Activated naive CD4-positive, alpha-beta T cell treated with anti-CD3 and anti-CD28 coated beads, Interleukin-2, amount 10 ng/mL, durations not matched to agents 7 days and 5 days (primary cell): Measurements from ENCODE around the gene GPN2.

ENCODE experiments used
- CTCF ChIA-PET: fragments of 350-600 bp; sonication (Branson Sonifier 250); formaldehyde crosslinking; loops from one replicate; lab custom pipeline; 2021; ENCODE audit warnings: antibody characterized with exemption; lab: Charles Lee
- DNase-seq: peaks from one replicate; pipeline ENCODE4 v3.0.0-alpha.2; 2020
- H3K27ac Mint-ChIP-seq: one replicate; pipeline ENCODE4 v1.8.0; 2021; ENCODE audit warnings: mild to moderate bottlenecking, moderate library complexity, mixed read lengths
- H3K27me3 Mint-ChIP-seq: one replicate; pipeline ENCODE4 v1.8.0; 2021; ENCODE audit warnings: mild to moderate bottlenecking, mixed read lengths
- H3K36me3 Mint-ChIP-seq: one replicate; pipeline ENCODE4 v1.8.0; 2021; ENCODE audit warnings: mixed read lengths
- H3K4me1 Mint-ChIP-seq: one replicate; pipeline ENCODE4 v1.8.0; 2021; ENCODE audit warnings: mixed read lengths
- H3K4me3 Mint-ChIP-seq: one replicate; pipeline ENCODE4 v1.8.0; 2021; ENCODE audit warnings: mild to moderate bottlenecking, moderate library complexity, mixed read lengths
- H3K9me3 Mint-ChIP-seq: one replicate; pipeline ENCODE4 v1.8.0; 2021; ENCODE audit warnings: mixed read lengths

Gene GPN2

DNA sequence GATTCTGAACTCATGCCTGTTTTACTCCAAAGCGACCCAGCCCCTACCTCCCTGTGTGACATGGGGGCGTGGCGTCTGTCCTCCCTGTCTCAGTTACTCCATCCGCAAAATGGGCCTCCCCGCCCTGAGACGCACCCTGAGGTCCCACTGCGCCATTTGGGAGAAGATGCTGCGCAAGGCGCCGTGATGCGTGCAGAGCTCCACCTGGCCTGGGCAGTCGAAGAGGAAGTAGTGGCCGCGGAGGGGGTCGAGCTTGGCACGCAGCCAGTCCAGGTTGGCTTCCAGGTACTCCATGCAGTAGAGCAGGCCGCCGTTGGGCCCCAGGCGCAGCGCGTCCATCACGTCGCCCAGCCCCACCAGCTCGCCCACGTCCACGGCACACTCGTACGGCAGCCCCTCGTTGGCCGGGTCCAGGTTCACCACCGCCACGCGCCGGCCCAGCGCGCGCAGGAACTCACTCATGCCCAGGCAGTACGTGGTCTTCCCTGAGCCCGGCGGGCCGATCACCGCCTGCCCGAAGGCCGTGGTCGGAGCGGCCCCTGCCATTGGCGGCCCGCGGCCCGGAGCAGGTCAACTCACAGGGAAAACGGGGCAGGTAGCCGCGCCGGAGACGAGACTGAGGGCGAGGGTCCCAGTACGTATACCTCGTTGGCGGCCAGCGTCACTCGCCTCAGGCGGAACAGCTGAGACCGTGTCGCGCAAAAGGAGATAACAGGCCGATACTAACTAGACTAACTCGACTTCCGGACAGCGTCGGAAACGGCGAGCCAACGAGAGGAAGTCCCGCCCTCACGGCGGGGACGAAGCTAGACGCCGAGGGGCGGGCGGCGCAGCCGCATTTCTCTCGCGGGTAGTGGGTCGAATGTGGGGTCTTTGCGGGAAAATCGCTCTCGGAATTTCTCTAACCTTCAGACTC, at the start of gene GPN2:
TSS of gene GPN2 (minus strand) at position 733 of the 916 bp plus-strand sequence. CDS start at position 546, 187 bp downstream.
- H3K4me3 Mint-ChIP-seq: peak within 1 kb of the TSS; percentile 96
- no peaks in the 10 kb centered on the region for H3K9me3 Mint-ChIP-seq
- H3K36me3 Mint-ChIP-seq: peaks cover 58% of the 10 kb centered on the region
- no peaks in the 10 kb centered on the region for H3K27me3 Mint-ChIP-seq
- CTCF ChIA-PET: interaction anchor here (0.7 to 2.3 kb wide), 8 partner anchors 9 to 80 kb away, joined by 3 to 8 read pairs (median 4); partner anchors contain the start of gene GPATCH3
- H3K27ac Mint-ChIP-seq: peak within 1 kb of the TSS; percentile 93
- peaks cover 36% of the 10 kb centered on the region for H3K4me1 Mint-ChIP-seq
- DNase-seq: peak; percentile 88

GRCh38 chr1:26938659-26939025, 48.6 kb upstream of the GPN2 start:
- H3K9me3 Mint-ChIP-seq: no peaks in the 10 kb centered on the region
- no peaks in the 10 kb centered on the region for H3K27me3 Mint-ChIP-seq
- peaks cover 22% of the 10 kb centered on the region for H3K36me3 Mint-ChIP-seq
- H3K27ac Mint-ChIP-seq: peak overlapping the region; percentile 33
- H3K4me1 Mint-ChIP-seq: no peaks in the 10 kb centered on the region
- no peak for DNase-seq
- no peak overlapping the region for H3K4me3 Mint-ChIP-seq
- CTCF ChIA-PET: no interaction called here

DNA sequence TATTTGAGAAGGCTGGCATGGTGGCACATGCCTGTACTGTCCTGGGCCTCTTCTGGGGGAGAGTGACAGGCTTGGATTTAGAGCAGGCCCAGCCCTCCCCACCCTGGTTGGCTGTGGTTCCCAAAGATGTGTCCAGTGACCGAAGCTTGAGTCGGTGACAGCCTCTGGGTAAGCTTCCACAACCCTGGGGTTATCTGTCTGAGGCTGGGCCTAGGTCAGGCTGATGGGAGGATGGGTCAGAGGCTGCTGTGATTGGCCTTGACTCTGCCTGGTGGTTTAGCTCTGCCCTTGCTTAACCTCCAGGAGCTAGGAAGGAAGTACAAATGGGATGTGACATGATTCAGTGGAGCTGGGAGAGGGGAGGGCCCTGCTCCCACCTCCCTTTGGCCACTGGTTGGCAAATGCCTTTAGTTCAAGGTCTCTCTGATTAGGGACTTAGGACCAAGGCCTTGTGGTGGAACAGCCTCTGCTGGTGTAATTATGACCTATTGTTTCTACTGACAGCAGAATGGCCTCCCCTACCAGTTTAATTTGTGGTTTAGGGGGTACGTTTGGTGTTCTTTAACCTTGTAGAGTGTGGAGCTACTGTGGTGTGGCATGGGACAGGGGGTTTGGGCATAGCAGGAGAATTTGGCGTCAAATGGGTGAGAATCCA, 48.0 kb upstream of the GPN2 start:
- no peak for DNase-seq
- Mint-ChIP-seq H3K36me3 (peaks cover 22% of the 10 kb centered on the region), H3K9me3 (no peaks in the 10 kb centered on the region), H3K4me3 (no peak overlapping the region), H3K4me1 (no peaks in the 10 kb centered on the region), H3K27me3 (no peaks in the 10 kb centered on the region), H3K27ac (no peak overlapping the region)
- CTCF ChIA-PET: no interaction called here

DNA sequence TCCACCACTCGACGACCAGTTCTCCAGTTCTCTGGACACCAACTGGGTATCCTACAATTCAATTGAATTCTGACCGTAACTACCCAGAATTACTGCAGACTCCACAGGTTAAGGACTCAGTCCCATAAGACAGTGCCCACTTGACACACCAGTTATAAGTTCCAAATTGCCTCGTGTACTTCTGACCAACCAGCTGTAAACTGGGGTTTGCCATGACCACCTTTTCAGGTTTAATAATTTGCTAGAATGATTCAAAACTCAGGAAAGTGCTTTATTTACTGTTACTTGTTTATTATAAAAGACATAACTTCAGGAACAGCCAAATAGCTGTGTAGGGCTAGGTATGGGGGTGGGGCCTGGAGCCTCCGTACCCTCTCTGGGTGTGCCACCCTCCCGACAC, 46.7 kb upstream of the GPN2 start:
- no peak overlapping the region for H3K27ac Mint-ChIP-seq

DNA sequence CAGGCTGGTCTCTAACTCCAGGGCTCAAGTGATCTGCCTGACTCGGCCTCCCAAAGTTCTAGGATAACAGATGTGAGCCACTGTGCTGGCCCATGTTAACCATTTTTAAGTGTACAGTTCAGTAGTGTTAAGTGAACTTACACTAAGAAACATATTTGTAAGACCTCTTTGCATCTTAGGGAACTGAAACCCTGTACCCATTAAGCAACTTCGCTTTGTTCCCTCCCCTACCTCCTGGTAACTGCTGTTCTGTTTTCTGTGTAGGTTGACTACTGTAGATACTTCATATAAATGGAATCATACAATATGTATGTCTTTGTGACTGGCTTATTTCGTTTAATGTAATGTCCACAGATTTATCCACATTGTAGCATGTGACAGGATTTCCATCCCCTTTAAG, 42.4 kb upstream of the GPN2 start:
- Mint-ChIP-seq H3K27me3 (no peaks in the 10 kb centered on the region), H3K27ac (no peak overlapping the region), H3K9me3 (no peaks in the 10 kb centered on the region), H3K4me3 (no peak overlapping the region), H3K36me3 (peaks cover 22% of the 10 kb centered on the region), H3K4me1 (no peaks in the 10 kb centered on the region)
- CTCF ChIA-PET: no interaction called here
- DNase-seq: no peak

More for the DNA sequence above, 46.7 kb upstream of the GPN2 start:
- Mint-ChIP-seq H3K9me3 (no peaks in the 10 kb centered on the region), H3K27me3 (no peaks in the 10 kb centered on the region), H3K4me3 (no peak overlapping the region), H3K4me1 (no peaks in the 10 kb centered on the region), H3K36me3 (peaks cover 18% of the 10 kb centered on the region)
- no peak for DNase-seq
- CTCF ChIA-PET: no interaction called here

DNA sequence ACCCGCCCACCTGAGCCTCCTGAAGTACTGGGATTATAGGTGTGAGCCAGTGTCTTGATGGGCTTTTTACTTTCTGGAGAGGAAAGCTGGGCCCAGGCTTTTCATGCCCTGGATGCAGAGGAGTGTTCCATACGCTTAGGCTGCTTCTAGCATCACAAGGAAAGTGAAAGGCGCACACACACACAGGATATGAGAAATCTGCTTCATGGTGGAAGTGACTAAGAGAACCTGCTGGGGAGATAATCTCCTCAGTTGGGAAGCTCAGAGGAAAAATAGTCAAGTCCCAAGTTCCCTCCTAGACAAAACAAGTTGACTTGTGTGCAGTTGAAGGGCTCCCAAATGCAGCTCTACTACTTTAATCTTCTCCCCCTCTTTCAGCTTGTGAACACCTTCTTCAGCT, 33.6 kb upstream of the GPN2 start:
- Mint-ChIP-seq H3K4me3 (no peak overlapping the region), H3K4me1 (peaks cover 40% of the 10 kb centered on the region), H3K27me3 (no peaks in the 10 kb centered on the region), H3K27ac (no peak overlapping the region), H3K9me3 (no peaks in the 10 kb centered on the region), H3K36me3 (peaks cover 29% of the 10 kb centered on the region)
- DNase-seq: no peak
- CTCF ChIA-PET: interaction anchor here (0.8 kb wide), 1 partner anchor 9 kb away, joined by 4 read pairs; the partner anchor contains the start of gene NR0B2

DNA sequence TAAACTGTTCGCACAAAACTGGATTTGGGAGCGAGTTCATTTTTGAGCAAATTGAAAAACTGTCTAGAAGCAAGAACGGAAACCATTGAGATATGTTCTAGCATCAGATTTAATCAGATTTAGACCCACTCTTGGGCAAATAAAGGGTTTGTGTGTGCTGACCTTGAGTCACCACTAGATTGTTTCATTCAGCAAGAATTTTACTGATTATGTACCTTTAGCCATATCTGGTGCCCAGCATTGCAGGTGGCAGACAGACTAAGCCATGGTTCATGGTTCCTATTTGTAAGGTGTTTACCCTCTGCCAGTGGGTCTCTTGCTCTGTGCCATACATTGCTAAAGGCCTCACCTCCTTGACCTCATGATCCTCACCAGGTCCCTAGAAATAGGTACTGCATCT, 32.8 kb upstream of the GPN2 start:
- H3K9me3 Mint-ChIP-seq: no peaks in the 10 kb centered on the region
- H3K4me3 Mint-ChIP-seq: peak overlapping the region; percentile 95
- H3K36me3 Mint-ChIP-seq: peaks cover 21% of the 10 kb centered on the region
- DNase-seq: no peak
- H3K27me3 Mint-ChIP-seq: no peaks in the 10 kb centered on the region
- H3K27ac Mint-ChIP-seq: peak overlapping the region; percentile 68
- CTCF ChIA-PET: no interaction called here
- peaks cover 40% of the 10 kb centered on the region for H3K4me1 Mint-ChIP-seq

DNA sequence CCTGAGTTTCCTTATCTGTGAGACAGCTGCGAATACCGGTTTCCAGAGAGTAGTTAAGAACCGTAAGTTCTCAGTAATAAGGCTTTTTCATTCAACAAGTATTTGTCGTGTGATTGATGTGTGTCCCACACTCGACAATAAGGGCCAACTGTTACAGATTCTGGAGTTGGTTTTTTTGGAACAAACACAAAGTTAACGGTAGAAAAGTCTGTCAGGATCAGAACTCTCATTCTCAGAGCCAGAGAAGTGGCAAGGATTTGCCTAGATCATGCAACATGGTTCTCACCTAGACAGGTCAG, 32.3 kb upstream of the GPN2 start:
- Mint-ChIP-seq H3K9me3 (no peaks in the 10 kb centered on the region), H3K36me3 (peaks cover 20% of the 10 kb centered on the region), H3K27ac (peak overlapping the region; percentile 86), H3K27me3 (no peaks in the 10 kb centered on the region), H3K4me1 (peaks cover 40% of the 10 kb centered on the region), H3K4me3 (peak overlapping the region; percentile 95)
- CTCF ChIA-PET: no interaction called here
- no peak for DNase-seq

GRCh38 chr1:26921540-26922430, 31.7 kb upstream of the GPN2 start, which contains the start of gene NUDC:
TSS of gene NUDC (plus strand) at chr1:26921743. CDS start at chr1:26921849, 106 bp downstream.
- peak within 1 kb of the TSS; percentile 91 for H3K27ac Mint-ChIP-seq
- peak within 1 kb of the TSS; percentile 95 for H3K4me3 Mint-ChIP-seq
- H3K27me3 Mint-ChIP-seq: no peaks in the 10 kb centered on the region
- peak; percentile 98 for DNase-seq
- peaks cover 17% of the 10 kb centered on the region for H3K36me3 Mint-ChIP-seq
- H3K4me1 Mint-ChIP-seq: peaks cover 40% of the 10 kb centered on the region
- CTCF ChIA-PET: no interaction called here
- H3K9me3 Mint-ChIP-seq: no peaks in the 10 kb centered on the region

DNA sequence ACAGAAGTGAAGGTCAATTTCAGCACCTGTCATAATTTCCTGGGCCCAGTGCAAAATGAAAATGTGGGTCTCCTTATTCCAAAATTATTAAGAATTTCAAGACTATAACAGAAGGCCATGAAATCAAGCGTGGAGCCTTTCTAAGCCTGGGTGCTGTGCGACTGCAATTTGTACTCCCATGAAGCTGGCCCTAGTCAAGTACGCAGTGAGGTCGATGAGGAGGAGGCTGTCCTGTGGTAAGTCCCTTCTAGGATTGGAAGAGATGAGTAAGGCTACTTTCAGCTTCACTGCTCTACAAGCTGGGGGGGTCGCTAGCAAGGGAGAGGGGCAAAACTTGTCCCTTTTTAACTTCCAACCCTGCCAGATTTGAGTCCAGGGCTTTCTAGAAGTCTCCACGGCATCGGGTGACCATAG, 31.1 kb upstream of the GPN2 start:
- Mint-ChIP-seq H3K36me3 (peaks cover 13% of the 10 kb centered on the region), H3K9me3 (no peaks in the 10 kb centered on the region), H3K27ac (peak overlapping the region; percentile 91), H3K4me3 (peak overlapping the region; percentile 95), H3K4me1 (peaks cover 39% of the 10 kb centered on the region), H3K27me3 (peaks cover under 1% of the 10 kb centered on the region)
- CTCF ChIA-PET: interaction anchor here (0.6 to 0.9 kb wide), 2 partner anchors 219 to 323 kb away, joined by 3 to 4 read pairs; no protein-coding TSS in a partner anchor
- DNase-seq: no peak

DNA sequence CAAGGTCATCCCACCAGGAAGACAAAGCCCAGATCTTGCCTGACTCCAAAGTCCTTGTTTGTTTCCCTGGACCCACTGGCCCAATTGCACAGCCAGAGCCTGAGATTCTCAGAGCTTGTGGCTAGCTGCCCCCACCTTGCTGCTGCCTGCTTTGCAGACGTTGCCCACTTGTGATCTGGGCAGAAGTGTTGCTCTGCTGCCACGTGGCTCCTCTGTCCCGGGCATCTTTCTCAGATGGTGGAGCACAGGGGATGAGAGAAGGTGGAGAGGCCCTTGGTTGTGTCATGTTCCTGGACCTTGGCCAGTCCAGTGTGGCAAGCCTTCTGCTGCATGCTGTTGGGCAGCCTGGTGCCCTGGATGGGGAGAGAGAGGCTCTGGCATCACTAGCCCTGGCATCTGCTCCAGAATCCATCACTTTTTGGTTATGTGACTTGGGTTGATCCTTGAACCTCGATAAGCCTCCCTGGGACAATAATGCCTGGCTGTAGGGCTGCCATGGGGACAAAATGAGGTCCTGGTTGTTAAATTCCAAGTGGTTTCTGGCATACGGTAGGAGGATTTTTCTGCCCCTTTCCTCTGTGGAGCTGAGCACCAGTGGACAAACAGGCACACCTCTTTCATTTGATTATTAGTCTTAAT, 25.2 kb upstream of the GPN2 start:
- H3K27ac Mint-ChIP-seq: no peak overlapping the region
- peaks cover 29% of the 10 kb centered on the region for H3K27me3 Mint-ChIP-seq
- no peak for DNase-seq
- no peaks in the 10 kb centered on the region for H3K36me3 Mint-ChIP-seq
- CTCF ChIA-PET: no interaction called here
- no peak overlapping the region for H3K4me3 Mint-ChIP-seq
- peaks cover 3% of the 10 kb centered on the region for H3K4me1 Mint-ChIP-seq
- no peaks in the 10 kb centered on the region for H3K9me3 Mint-ChIP-seq

- peaks cover 29% of the 10 kb centered on the region for H3K27me3 Mint-ChIP-seq
- H3K36me3 Mint-ChIP-seq: no peaks in the 10 kb centered on the region
- no peak for DNase-seq
- no peaks in the 10 kb centered on the region for H3K9me3 Mint-ChIP-seq
- no peaks in the 10 kb centered on the region for H3K4me1 Mint-ChIP-seq
- CTCF ChIA-PET: interaction anchor here (1.0 kb wide), 1 partner anchor 10 kb away, joined by 4 read pairs; no protein-coding TSS in a partner anchor
- no peak within 1 kb of the TSS for H3K27ac Mint-ChIP-seq
- H3K4me3 Mint-ChIP-seq: no peak within 1 kb of the TSS
These were observed 23.9 kb upstream of the GPN2 start, which contains the start of gene NR0B2 for GRCh38 chr1:26913754-26914619. TSS of gene NR0B2 (minus strand) at chr1:26913975. CDS start at chr1:26913940, 35 bp downstream.

DNA sequence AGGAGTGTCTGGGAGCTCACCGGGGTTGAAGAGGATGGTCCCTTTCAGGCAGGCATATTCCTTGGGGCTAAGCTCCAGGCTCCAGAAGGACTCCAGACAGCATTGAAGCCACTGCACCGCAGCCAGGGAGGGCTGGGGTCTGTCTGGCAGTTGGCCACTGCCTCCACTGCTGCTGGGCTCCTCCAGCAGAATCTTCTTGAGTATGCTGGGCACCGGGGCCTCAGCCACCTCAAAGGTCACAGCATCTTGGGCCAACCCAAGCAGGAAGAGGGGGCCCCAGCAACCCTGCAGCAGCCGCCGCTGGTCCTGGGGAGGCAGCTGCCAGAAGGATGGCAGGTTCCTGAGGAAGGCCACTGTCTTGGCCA, 23.3 kb upstream of the GPN2 start:
- no peaks in the 10 kb centered on the region for H3K36me3 Mint-ChIP-seq
- peaks cover 29% of the 10 kb centered on the region for H3K27me3 Mint-ChIP-seq
- no peak overlapping the region for H3K4me3 Mint-ChIP-seq
- no peaks in the 10 kb centered on the region for H3K9me3 Mint-ChIP-seq
- CTCF ChIA-PET: interaction anchor here (0.8 kb wide), 1 partner anchor 84 kb away, joined by 4 read pairs; no protein-coding TSS in a partner anchor
- DNase-seq: no peak
- H3K27ac Mint-ChIP-seq: no peak overlapping the region
- no peaks in the 10 kb centered on the region for H3K4me1 Mint-ChIP-seq
